GM21423 (cell line): ENCODE measurements around the gene AURKA.
"Not testable (repeated sequence)": the region's sequence is repeated elsewhere in the genome, so short reads cannot be mapped to it uniquely, and the experiment has no call there.

ENCODE experiments used
- ATAC-seq: cut with Tn5 transposase; IDR thresholded peaks from one replicate; pipeline ENCODE4 v1.9.1; 2021; ENCODE audit warnings: mild to moderate bottlenecking, moderate library complexity; ENCODE audit not compliant: unreplicated experiment

The AURKA gene

GRCh38 chr20:56422076-56422823 is 30.2 kb upstream of the AURKA start:
- ATAC-seq, result no peak

DNA sequence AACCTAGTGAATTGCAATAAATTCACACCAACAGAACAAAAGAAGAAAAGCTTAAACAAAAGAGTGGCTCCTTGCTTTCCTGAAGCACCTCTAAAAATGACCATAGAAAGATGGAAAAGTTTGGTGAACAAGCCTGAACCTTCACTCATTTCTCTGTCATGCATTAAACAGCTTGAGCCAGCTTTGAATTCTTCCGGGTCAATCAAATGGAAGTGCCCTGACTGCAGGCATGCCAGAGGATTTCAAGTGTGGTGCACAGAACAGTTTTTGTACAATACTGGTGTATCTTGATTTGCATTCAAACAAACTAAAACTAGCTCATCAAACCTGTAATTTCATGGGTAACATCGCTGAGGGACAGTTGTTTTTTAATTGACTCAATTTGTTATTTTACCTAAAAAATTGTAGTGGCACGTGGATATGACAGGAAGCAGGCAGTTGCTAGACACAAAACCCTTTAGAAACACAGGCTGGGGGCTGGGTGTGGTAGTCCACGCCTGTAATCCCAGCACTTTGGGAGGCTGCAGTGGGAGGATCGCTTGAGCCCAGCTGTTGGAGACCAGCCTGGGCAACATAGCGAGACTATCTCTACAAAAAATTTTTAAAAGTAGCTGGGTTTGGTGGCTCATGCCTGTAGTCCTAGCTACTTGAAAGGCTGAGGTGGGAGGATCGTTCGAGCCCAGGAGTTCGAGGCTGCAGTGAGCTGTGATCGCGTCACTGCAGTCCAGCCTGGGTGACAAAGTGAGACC is 29.1 kb upstream of the AURKA start:
- ATAC-seq, result no peak

- no peak for ATAC-seq
Observed at GRCh38 chr20:56420028-56420427, 28.0 kb upstream of the AURKA start.

DNA sequence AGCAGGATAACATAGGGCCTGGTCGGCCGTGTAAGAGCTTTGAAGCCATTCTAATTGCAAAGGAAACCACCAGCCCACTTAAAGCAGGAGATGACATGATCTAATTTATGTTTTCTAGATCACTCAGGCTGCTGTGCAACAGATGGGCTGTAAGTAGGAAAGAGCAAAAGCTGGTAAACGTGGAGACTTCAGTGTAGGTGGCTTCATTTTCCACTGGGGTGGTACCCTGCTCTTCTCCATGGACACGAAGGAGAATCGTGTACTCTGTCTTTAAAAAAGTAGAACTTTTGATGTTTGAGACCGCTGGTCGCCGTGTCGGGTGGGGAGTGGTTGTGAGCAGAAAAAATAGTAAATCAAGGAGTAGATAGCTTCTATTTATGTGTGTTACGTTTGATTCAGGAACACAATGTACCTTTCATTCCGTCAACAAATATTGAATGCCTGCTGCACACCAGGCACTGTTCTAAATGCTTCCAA is 26.4 kb upstream of the AURKA start:
- ATAC-seq, result no peak

GRCh38 chr20:56417911-56418310 is 25.9 kb upstream of the AURKA start:
- ATAC-seq, result no peak

- no peak for ATAC-seq
Observed at GRCh38 chr20:56417402-56417801, 25.4 kb upstream of the AURKA start.

DNA sequence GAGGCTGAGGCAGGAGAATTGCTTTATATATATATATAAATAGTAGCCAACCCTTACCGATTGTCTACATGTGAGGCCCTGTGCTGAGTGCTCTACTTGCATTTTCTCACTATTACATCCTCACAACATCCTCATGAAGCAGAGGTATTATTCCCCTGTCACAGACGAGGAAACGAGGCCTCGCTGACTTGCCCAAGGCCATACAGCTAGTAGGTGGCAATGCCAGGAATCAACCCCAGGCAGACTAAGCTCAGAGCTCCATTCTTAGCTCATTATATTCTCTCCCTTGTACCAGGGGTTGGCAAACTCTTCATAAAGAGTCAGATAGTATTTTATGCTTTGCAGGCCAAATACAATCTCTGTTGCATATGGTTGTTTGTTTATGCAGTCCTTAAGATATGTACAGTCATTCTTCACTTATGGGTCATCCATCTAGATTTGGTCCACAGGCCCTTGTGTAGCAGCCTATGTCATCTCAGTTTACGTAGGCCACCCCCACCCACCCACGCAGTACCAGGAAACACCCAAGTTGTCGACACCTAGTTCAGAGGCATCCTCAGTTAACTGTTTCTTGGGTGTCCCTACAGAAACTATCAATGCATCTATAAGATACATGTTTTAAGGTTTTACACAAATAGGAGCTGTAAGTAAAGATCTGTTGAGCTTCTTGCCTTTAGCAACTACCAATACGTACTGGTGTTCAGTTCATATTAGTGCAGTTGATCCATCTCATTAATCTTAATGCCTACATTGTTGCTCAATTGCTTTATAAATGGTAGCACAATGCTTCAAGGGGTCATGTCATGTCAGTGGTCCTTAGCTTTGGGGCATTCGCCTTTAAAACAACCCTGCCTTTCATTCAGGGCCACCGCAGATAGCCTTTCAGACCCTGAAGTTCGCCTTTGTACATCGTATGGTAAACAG is 23.1 kb upstream of the AURKA start:
- no peak for ATAC-seq

DNA sequence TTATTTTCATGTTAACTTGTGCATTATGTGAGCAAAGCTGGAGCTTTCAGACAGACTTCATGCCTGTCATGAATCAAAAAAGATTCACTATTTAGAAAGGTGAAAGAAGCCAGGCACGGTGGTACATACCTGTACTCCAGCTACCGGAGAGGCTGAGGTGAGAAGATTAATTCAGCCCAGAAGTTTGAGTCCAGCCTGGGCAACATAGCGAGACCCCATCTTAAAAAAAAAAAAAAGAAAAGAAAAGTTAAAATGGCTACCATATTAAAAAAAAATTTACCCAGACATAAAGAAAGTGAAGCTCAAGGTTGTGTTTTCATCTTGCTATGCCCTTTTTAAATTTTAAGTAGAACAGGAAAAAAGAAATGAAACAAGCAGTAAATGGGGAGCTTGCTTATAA is 20.9 kb upstream of the AURKA start:
- no peak for ATAC-seq

DNA sequence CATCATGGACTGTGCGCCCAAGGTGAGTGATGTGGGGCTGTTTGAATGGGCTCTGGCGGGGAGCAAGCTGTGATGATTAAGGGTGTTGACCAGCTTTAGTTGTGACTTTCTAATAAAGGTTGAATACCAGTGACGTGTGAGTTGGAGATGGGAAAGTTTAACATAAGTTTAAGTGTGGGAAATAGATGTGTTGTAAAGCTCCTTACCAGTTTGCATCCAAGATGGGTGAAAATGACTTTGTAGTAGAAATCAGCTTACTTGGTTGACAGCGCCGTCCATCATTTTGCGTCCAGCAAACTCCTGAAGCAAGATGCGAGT is 20.4 kb upstream of the AURKA start:
- ATAC-seq, result no peak

- peak; percentile 84 for ATAC-seq
Observed at GRCh38 chr20:56411759-56412472, 19.9 kb upstream of the AURKA start, which contains the start of gene CASS4. Gene CASS4 (plus strand): TSS chr20:56412260. CDS start chr20:56412459, 199 bp downstream.

DNA sequence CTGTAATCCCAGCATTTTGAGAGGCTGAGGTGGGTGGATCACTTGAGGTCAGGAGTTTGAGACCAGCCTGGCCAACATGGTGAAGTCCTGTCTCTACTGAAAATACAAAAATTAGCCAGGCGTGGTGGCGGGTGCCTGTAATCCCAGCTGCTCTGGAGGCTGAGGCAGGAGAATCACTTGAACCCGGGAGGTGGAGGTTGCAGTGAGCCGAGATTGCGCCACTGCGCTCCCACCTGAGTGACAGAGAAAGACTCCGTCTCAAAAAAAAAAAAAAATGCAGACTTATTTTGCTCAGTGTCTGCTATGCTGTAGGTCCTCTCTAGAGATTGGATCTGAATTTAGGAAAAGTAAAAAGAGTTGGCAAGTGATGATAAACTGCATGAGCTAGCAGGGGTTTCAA is 19.3 kb upstream of the AURKA start:
- ATAC-seq, result not testable (repeated sequence)

DNA sequence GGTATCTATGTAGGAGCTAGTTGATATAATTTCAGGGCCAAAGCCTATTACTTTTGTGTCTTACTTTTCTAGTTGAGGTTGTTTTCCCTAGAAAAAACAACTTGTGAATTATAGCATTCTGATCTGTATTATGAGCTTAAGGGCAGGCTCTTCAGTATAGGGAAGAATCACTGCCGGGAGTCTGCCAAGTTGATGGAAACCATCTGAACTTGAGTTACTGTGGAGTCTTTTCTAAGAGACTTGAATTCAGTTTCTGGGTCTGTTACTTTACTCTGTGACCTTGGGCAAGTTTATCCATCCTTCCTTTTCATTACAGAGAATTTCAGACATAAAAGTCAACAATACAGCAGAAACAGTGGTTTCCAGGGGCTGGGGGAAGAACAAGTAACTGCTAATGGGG is 17.9 kb upstream of the AURKA start:
- no peak for ATAC-seq

DNA sequence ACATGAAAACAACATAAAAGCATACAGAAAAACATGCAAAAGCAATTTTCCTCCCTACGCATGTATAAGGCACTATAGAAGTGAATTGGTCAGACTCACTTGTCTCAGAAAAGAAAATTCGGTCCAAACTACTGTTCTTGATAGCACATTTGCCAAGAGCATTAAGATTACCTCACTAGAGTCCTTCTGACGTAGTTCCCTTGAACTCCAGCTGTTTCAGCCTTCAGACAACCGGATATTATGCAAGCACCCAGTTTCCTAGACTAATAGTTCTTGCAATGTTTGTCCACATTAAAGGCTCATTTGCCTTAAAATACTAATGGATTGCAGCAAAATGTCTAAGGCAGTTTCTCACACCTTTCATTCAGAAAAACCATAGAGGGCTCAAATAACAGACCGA is 17.5 kb upstream of the AURKA start:
- ATAC-seq, result no peak

DNA sequence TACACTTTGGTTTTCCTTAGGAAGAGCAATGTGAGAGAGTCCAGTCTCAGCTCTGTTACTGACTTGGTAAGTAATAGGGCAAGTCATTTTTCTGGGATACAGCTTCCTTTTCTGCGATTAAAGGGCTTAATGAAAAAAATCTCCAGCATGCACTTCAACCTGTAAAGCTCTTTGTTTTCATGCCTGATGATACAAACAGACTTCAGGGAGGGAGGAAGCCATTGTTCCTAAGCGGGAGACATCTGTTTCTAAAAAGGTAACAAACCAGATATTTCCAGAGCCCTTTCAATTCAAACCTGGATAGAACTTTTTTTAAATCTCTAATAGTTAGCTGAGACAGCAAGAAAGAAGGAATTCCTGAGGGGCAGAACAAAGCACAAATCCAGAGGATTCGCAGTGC is 14.9 kb upstream of the AURKA start:
- ATAC-seq, result no peak

DNA sequence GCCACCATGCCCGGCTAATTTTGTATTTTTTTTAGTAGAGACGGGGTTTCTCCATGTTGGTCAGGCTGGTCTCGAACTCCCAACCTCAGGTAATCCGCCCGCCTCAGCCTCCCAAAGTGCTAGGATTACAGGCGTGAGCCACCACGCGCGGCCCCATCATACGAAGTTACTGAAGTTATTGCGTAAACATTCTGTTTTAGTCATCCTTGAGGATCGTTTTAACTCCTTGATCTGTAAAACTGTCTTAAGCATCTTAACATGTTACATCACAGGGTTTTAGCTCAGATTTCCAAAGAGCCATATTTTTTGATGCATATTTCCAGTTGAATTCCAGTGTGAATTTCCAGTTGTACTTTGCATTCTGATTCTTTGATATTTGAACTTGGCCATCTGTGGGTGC is 13.3 kb upstream of the AURKA start:
- not testable (repeated sequence) for ATAC-seq

- no peak for ATAC-seq
Observed at GRCh38 chr20:56403465-56403864, 11.4 kb upstream of the AURKA start.

GRCh38 chr20:56400001-56400640 is 8.1 kb upstream of the AURKA start:
- peak; percentile 56 for ATAC-seq

DNA sequence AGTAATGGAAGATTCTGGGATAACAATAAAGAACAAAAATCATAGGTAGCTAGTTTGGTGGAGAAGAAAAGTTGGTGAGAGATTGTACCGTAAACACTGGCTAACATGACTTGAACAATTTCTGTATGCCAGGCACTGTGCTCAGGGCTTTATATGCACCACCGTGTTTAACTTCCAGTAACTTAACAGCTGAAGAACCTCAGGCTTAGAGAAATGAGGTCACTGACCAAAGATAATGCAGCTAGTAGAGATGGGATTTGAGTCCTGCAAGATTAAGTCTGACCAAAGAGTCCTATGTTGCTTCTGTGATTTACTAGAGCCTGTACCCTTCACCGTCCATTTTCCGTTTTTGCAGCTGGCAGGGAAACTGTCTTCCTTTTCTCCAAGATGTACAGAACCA is 3.2 kb upstream of the AURKA start:
- no peak for ATAC-seq

DNA sequence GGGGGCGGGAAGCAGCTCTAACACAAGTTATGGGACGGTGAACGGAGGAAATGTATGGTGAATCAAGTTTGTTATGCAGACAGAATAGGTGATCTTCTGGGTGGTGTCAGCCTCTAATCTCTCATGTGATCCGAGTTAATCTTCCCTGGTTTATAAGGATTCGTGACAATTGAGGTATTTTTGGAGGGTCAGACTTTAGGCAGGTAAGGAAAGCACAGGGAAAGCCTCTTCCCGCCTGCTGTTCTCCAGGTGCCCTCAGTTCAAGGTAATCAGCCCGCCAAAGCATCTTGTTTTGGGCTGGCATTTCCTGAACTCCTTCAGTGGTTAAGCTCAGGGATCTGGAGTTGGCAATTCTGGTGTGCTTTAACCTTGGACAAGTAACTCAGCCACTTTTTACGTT is 1.6 kb upstream of the AURKA start:
- no peak for ATAC-seq

- ATAC-seq, result no peak
Observed at GRCh38 chr20:56392881-56393482, 967 bp upstream of the AURKA start.
